Activated CD8-positive, alpha-beta memory T cell treated with anti-CD3 and anti-CD28 coated beads, Interleukin-2, amount 50 U/mL, for 24 hours (primary cell): ENCODE results near the gene TEF.

ENCODE experiments used
- DNase-seq: peaks from one replicate; pipeline ENCODE4 v3.0.0-alpha.2; 2020; ENCODE audit errors: extremely low read depth

The TEF gene

DNA sequence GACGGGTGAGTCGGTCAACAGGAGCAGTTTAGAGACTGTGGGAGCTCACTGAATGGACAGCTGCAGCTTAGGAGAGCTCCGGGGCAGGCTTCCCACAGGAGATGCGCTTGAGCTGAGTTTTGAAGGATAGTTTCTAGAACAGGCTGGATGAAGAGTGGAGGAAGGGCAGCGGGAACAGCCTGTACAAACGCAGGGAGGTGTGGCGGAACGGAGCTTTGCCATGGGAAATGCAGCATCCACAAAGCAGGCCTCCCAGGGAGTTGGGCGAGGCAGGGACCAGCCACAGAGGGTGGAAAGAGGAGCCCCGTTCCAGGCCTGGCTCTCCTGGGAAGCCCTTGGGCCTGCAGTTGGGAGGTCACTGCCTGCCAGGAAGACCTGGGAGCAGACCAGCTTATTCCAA, 26.8 kb upstream of the TEF start:
- DNase-seq: no peak

DNA sequence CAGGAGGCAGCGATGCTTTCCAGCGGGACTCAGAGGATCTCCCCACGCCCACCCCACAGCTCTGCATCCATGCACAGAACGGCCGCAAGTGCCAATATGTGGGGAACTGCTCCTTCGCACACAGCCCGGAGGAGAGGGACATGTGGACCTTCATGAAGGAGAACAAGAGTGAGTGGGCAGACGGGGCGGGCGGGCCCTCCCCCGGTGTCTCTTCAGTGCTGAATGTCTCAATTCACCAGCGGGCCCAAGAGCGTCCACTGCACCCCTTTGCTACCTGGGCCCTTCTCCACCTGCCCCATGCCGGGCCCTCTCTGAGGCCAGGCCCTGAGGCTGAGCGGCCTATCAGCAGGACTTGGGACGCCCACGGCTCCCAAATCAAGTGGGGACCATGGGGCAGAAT, 25.8 kb upstream of the TEF start:
- DNase-seq: no peak

DNA sequence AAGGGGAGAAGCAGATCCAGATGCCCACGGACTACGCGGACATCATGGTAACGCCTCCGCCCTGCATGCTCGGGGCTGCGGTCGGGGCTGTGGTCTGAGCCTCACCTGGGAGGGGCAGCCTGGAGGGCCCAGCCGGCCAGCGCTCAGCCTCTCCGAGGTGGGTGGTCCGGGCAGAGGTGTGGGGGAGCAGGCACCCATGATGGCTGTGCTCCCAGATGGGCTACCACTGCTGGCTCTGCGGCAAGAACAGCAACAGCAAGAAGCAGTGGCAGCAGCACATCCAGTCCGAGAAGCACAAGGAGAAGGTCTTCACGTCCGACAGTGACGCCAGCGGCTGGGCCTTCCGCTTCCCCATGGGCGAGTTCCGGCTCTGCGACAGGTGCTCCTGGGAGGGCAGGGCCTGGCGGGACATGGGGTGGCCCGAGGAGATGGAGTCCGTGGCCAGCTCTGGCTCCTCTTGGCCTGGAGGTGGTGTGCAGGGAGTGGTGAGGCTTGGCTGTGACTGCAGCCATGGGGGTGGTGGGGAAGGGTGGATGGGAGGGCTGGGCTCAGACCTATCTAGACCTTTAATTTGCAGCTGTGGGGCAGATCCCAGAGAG, 25.2 kb upstream of the TEF start:
- no peak for DNase-seq

DNA sequence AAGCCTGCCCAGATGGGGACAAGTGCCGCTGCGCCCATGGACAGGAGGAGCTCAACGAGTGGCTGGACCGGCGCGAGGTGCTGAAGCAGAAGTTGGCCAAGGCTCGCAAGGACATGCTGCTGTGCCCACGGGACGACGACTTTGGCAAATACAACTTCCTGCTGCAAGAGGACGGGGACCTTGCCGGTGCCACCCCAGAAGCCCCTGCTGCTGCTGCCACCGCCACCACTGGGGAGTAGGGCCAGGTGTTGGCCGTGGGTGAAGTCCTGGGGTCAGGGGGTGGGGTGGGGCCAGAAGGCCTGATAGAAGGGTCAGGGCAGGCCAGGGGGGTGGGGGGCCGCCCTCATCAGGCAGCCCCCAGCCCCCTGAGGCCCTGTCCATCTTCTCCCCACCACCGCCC, 24.6 kb upstream of the TEF start:
- DNase-seq: no peak

DNA sequence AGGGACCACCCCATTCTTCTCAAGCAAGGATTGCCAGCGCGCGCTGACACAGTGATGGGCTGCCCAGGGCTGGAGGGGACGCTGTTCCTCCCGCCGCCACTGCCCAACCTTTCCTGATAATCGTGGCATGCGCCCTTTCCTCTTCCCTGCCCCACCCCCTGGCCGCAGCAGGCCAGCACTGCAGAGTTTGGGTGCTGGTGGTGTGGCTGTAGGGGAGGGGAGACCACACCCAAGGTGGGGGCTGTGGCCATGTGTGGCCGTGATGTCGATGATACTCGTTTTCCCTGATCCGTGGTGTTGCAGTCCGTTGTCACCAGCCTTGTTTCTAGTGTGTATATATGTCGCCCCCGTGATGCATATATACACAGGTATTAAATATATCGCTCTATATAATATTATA, 22.8 kb upstream of the TEF start:
- no peak for DNase-seq

DNA sequence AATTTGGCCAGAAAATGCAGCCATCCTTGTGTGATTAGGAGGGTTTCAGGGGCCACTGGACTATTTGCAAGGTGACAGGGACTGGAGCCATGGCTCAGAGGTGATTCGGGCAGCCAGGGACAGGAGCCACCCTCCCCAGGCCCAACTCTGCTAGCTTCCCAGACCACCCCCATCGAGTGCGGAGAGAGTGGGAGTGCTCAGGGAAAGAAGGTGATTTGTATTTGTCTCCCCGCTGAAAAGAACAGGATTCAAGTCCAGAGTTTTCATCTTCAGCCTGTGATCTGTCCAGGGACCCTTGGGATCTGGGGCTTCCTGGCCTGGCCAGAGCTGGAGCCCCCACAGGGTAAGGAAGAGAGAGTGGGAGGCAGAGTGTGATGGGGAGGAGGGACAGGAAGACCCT, 22.4 kb upstream of the TEF start:
- DNase-seq: no peak

DNA sequence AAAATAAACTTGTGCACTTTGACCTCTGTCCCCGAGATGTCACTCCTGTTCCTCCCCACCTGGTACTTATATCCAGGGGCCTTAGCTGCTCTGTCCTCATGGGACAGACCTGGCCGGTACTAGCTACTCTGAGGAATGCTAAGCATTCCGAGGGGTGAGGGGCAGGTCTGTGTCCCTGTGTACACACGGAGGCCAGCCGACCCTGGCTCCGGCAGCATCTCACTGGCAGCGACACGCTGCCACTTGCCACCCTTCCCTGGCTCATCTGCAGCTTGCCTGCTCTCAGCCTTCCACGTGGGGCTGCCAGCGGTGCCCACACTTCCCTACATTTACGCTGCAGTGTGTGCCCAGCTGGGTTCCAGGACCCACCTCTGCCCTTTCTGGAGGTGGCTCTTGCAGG, 21.6 kb upstream of the TEF start:
- DNase-seq: no peak

DNA sequence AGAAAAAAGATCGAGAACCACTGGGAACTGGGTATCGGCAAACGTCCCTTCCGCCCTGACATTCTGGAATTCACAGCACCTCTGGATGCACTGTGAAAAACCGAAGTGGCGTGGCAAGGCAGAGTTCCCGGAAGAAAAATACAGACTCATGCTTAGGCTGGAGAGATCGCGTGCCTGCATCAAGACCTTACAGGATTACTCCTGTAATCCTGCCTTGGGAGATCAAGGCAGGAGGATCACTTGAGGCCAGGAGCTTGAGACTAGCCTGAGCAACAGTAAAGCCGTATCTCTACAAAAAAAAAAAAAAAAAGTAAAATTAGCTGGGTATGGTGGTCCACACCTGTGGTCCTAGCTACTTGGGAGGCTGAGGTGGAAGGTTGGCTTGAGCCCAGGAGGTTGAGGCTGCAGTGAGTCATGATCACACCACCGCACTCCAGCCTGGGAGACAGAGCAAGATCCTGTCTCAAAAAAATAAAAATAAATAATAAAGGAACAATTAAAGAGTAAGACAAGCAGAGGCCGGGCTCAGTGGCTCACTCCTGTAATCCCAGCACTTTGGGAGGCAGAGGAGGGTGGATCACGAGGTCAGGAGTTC, 19.9 kb upstream of the TEF start:
- no peak for DNase-seq

DNA sequence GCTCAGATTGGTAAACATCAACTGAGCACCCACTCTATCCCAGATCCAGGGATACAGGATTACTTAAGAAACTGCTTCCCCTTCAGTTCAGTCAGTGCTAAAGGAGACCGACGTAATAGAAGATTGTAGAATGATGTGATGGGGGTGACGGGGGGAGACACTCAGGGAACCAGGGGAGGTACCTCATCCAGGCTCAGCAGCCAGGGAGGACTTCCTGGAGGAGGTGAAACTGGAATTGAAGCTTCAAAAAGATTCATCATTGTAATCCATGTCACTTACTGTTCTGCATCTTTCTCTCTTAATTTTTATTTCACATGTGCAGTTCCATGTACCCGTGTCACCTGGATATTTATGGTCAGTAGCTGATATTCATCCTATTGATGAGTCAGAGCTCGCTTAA, 19.1 kb upstream of the TEF start:
- no peak for DNase-seq

DNA sequence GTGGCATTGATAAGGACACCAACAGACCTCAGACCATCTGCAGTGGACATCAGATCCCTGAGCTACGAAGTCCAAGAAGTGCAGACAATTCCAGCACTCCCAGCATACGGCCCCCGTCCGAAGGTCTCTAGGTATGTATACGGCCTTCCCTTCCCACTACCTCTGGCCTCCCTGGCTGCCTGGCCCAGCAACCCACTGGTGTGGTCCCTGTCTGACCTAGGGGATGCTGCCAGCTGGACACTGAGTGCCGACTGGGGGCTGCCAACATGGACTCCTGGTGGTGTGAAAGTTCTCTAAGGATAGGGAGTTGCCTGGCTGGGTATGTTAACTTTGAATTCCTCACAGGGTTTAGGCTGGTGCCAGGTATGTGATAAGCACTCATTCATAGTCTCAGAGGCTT, 17.5 kb upstream of the TEF start:
- no peak for DNase-seq

DNA sequence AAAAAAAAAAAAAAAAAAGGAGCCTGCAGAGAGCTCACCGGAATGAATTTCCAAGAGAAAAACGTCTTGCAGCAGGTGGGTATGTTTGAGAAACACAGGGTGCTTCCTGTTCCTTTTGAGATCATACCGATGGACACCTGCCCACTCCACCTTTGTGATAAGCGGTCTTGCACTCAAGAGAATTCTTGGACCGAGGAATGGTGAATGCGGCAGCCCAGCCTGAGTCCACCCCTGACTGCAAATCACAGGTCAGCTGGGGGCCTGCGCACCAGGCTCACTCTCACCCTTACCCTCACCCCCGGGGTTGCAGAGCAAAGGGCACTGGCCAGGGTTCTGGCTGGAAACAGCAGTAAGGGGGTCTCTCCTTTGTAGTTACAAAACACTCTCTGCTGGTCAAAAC, 16.8 kb upstream of the TEF start:
- no peak for DNase-seq

DNA sequence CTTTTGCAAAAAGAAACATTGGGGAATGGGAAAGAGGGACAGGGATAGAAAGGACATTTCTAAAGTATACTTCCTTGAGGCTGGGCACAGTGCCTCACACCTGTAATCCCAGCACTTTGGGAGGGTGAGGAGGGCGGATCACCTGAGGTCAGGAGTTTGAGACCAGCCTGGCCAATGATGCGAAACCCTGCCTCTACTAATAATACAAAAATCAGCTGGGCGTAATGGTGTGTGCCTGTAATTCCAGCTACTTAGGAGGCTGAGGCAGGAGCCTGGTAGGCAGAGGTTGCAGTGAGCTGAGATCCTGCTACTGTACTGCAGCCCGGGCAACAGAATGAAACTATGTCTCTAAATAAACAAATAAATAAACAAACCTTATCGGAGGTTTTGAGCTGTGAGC, 16.3 kb upstream of the TEF start:
- no peak for DNase-seq

DNA sequence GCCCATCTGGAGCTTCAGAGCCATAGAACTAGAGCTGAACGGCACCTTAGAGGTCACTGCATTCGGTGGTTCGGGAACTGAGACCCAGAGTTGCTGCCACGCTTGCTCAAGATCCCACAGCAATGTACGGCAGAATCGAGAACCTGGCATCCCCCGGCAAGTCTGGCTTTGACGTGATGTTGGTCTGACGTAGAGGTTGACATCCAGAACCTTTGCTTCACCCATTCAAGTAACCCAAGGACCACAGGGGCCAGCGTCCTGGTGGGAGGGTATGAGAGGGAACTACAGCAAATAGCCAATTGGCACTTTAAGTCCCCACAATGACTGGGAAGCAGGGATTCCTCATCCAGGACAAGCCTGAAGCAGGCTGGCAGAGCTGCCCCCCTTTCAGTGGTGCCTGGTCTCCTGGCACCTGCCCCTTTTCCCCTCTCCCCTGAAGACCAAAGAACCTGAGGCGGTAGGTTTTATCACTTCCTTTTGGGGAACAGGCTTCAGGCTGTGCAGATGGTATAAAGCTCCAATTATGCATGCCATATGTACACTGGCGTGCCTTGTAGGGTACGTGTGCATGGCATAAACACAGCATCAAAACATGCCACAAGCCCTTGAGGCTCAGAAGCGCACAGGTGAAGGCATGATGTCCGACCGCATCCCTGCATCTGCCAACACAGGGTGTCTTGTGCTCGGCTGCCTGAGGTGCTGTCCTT, 15.3 kb upstream of the TEF start:
- DNase-seq: no peak

DNA sequence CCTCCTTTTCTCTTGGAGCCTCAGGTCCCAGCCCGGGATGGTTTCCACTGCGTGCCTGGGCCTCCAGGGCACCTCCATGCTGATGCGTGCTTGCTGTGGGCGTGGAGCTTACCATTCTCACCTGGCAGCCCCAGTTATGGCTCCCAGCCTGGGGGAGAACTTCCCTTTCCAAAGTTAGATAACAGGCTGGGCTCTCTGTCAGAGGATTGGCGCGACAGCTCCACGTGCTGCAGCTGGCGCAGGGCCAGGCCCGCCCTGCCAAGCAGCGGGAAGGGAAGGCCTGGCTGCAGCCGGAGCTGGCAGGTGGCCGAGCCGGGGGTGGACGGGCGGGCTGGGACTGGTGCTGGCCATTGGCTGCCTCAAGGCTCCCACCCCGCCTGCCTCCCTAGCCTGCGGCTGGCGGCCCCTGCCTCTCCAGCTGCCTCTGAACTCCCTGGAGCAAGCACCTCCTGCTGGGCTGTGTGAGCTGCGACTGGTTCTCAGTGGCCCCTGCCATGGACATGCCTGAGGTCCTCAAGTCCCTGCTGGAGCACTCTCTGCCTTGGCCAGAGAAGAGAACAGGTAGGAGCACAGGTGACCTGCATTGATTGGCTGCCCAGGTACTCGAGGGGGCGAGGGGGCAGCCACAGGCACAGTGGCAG, 14.6 kb upstream of the TEF start:
- DNase-seq: no peak

DNA sequence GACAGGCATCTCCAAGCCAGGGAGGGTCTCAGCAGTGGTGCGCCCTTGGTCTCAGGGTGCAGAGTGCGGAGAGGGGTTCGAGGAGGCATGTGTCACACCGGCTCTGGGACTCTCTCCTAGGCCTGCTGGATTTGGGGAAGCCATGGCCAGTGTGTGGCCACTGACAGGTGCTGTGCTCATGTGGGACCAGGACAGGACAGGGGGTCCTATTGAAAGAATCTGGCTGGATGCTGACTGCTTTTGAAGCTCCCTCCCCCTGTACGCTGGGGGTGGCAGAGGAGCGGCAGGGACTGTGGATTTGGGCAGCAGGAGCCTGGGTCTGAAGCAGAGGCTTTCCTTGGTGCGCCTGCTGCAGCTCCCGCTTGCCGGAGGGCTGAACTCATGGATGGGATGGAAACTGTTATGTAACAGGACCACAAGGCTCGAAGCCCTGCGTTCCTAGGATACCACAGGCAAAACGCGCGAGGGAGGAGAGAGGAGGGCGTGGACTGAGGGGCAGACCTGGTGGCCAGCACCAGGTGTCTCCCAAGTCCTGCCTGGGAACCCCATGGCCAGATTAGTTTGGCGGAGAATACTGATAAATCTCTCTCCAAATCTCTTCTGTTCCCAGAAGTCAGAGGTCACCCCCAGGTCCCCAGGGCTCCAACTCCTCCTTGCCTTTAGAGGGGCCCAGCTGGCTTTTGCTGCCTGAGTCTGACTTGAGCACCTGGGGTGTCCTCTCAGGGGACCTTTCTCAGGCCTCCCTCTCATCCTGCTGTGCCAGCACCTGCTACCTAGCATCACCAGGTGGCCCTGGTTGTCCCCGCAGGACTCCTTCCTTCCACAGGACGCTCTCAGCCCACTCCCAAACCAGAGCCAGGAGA, 13.8 kb upstream of the TEF start:
- DNase-seq: no peak

DNA sequence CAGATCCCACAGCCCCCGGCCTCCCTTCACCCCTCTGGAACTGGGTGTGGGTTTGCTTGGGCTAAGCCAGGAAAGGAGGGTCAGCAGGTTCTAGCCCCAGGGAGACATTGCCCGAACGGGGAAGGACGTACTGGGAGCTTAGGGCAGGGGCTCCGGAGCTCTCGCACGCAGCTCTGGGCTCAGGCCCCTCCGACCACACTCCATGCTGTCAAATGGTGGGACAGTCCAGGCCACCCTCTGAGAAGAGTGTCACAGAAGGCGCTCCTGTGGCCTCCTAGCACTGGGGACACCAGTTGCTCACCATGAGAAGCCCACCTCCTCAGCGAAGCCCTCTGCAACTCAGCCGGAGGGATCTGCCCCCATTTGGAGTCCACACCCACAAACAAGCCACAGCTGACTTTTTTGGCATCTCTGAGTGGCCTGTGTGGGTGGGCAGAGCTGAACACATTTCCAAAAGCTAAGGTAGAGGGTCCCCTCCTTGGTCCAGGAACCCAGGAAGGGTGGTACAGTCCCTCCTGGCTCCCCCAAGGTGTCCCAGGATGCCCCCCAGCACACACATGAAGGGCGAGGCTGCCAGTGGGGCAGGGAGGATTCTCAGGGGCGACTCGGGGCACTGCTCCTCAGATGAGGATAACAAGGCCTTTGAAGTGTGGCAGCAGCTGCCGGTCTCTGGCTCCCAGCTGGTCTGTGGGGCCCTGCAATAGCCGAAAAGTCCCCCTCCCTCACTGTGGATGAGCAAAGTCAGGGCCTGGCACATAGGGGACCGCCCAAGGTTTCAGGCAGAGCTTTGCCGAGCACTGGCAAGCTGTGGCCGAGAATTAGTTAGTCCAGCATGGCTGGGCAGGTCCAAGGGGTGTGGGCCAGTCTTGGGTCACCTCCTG, 13.0 kb upstream of the TEF start:
- no peak for DNase-seq

DNA sequence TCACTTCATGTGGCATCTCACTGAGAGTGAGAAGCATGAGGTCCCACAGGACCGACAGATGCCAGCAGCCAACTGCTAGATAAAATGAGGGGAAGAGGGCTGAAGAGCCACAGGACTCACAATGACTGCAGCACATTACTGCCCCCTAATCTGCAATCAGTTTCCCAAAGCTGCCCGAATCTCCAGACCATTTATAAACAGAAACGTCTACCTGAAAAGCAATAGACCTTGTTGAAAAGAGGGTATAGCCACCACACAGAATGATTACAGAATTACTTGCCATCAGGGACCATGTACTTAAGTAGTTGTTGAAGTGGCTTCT, 12.4 kb upstream of the TEF start:
- no peak for DNase-seq

DNA sequence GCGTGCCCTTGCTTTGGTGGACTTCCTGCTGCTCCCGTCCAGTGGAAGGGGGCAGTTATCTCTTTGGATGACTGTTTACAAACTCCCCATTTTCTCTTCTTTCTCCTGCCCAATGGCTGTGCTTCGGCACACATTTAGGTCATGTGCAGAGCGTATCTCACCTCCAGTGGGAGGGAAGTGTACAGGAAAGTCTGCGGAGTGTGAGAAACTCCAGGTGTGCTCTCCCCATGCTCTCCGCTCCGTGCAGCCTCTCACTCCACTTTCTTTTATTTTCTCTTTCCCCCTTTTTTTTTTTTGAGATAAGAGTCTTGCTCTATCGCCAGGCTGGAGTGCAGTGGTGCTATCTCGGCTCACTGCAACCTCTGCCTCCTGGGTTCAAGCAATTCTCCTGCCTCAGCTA, 11.9 kb upstream of the TEF start:
- DNase-seq: no peak

DNA sequence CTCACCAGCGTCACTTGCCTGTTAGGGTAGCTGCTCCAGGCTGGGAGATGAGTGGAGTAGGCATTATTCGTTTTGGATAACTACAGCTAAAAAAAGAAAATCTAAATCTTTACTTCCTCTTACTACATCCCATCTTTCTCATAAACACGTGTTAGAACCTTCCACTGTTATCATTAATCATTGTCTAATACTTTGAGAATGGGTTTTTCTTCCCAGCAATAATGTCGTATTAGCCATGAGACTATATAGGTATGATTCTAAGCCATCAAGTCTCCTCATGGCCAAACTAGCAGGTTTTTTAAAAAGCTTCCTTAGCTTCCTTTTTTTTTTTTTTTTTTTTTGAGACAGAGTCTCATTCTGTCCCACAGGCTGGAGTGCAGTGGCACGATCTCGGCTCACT, 3.9 kb upstream of the TEF start:
- no peak for DNase-seq

DNA sequence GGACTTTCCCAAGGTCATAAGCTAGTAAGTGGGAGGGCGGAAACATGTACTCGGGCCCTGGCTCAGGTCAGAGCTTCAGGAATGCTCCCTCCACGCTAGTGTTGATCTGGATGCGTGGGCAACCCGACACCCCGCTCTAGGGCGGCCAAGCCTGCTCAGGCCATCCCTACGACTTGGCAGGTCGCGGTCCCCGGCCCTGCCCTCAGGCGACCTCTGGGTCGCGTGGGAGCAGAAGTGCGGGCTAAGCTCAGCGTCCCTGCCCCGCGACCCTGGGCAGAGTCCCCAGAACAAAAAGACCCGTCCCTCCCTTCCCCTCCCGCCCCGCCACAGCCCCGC, 781 bp upstream of the TEF start:
- DNase-seq: no peak

DNA sequence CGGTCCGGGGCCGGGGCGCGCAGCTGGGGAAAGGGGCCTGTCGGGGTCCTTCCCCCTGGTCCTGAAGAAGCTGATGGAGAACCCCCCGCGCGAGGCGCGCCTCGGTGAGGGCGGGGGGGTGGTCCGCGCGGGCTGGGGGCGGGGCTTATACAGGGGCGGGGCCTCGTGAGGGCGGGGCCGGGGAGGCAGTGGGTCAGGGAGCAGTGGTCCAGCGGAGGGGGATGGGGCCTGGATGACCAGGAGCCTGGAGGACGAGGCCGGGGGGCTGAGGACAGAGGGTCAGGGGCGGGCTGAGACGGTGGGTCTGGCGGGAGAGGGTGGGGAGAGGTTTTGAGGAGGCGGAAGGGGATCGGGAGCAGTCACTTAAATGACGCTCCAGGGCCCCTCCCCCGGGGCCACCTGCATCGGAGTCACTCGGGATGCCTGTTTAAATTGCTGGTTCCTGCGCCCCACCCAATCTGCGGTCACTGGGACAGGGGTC, 396 bp downstream of the TEF start:
- no peak for DNase-seq
